HEK293T (cell line): ENCODE measurements around the gene SHH.

Experiments used
- ARNT ChIP-seq: fragments of 450-650 bp; IDR thresholded peaks from 2 replicates; pipeline ENCODE4 v1.6.1; 2017; ENCODE audit warnings: mild to moderate bottlenecking
- BHLHE40 ChIP-seq: fragments of 450-650 bp; IDR thresholded peaks from 2 replicates; pipeline ENCODE4 v1.6.1; 2016; ENCODE audit warnings: mild to moderate bottlenecking, moderate library complexity, borderline replicate concordance
- ELF4 ChIP-seq: fragments of 450-650 bp; IDR thresholded peaks from 2 replicates; pipeline ENCODE4 v1.6.1; 2017; ENCODE audit warnings: antibody characterized with exemption
- FOXA1 ChIP-seq: fragments of 450-650 bp; IDR thresholded peaks from 2 replicates; pipeline ENCODE4 v1.6.1; 2016; ENCODE audit warnings: mild to moderate bottlenecking
- FOXM1 ChIP-seq: fragments of 450-650 bp; IDR thresholded peaks from 2 replicates; pipeline ENCODE4 v1.6.1; 2017; ENCODE audit warnings: mild to moderate bottlenecking, borderline replicate concordance
- LEF1 ChIP-seq: fragments of 450-650 bp; IDR thresholded peaks from 2 replicates; pipeline ENCODE4 v1.6.1; 2017; ENCODE audit warnings: mild to moderate bottlenecking, borderline replicate concordance
- PKNOX1 ChIP-seq: fragments of 450-650 bp; IDR thresholded peaks from 2 replicates; pipeline ENCODE4 v1.6.1; 2016
- SUZ12 ChIP-seq: fragments of 450-650 bp; IDR thresholded peaks from 2 replicates; pipeline ENCODE4 v1.6.1; 2016; ENCODE audit warnings: mild to moderate bottlenecking
- TARDBP ChIP-seq: fragments of 450-650 bp; IDR thresholded peaks from 2 replicates; pipeline ENCODE4 v1.6.1; 2016
- ZNF384 ChIP-seq: fragments of 450-650 bp; IDR thresholded peaks from 2 replicates; pipeline ENCODE4 v1.6.1; 2016

DNA sequence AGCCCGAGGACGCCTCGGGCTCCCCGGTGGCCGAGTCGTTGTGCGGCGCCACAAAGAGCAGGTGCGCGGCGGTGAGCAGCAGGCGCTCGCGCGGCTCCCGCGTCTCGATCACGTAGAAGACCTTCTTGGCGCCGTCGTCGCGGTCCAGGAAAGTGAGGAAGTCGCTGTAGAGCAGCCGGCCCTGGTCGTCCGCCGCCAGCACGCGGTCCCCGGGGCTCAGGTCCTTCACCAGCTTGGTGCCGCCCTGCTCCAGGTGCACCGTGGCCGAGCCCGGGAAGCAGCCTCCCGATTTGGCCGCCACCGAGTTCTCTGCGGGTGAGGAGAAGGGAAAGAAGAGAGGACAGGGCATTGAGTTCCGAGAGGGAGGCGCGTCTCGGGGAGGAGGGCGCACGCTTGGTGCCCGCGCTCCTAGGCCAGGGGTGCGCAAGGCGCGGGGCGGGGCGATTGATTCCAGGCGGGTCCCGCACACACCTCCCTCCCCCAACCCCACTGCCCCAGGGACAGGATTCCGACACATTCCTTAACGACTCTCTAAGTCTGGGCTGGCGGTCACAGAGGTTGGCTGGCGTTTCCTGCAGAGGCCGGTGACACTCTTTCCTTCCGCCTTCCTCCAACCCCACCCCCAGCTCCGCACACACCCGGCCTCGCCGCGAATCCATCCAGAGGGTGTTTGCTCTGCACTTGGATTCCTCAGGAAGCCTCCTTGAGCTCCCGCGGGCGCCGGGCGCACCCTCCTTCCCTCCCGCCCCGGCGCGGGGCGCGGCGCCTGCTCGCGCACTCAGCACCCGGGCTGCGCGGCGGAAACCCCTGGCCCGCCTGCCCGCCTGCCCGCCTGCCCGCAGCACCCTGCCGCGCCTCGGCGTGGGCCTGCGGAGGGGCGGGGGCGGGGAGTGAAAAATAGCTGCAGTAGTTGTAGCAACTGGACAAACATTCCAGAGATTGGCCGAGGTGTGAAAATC, 8.6 kb downstream of the SHH start:
- TF ChIP-seq SUZ12 = no peak
- TF ChIP-seq BHLHE40 = no peak
- no peak for TF ChIP-seq TARDBP
- TF ChIP-seq ARNT = no peak
- no peak for TF ChIP-seq FOXA1
- TF ChIP-seq LEF1 = no peak
- TF ChIP-seq FOXM1 = no peak
- TF ChIP-seq ELF4 = no peak
- no peak for TF ChIP-seq ZNF384
- TF ChIP-seq PKNOX1 = no peak
